HepG2 (cell line): ENCODE measurements around the gene STX8. TPM values are rescaled to one million over a fixed set of nuclear protein-coding genes. Genes with fewer than 3 reads are reported as not detected.

ENCODE experiments used
- ATAC-seq: fragments of 200-7000 bp; cut with Tn5 transposase; 3 replicates; pipeline ENCODE4 v1.9.1; 2020; ENCODE audit warnings: mild to moderate bottlenecking, moderate library complexity
- BruUV-seq: library from RNA; stranded (reverse); fragments of 400-500 nt; replicated peaks from 2 replicates; lab custom pipeline; 2021; lab: Mats Ljungman, UMichigan
- CTCF ChIA-PET: fragments of 300-600 bp; formaldehyde crosslinking; extraction: SDS; loops from one replicate; lab custom pipeline; 2021; ENCODE audit warnings: low total read pairs, inconsistent platforms, low intra/inter-chr PET ratio; lab: Yijun Ruan, JAX
- POLR2A ChIA-PET: fragments of 350-600 bp; sonication (Branson Sonifier 250); formaldehyde crosslinking; loops from one replicate; lab custom pipeline; 2020; ENCODE audit warnings: antibody characterized with exemption, inconsistent platforms; lab: Yijun Ruan, JAX
- DNase-seq: peaks from one replicate; pipeline ENCODE4 v3.0.0-alpha.2; 2015; ENCODE audit warnings: low spot score
- FAIRE-seq: peaks from 3 replicates; lab custom pipeline; 2011; peaks lifted over from hg19 to GRCh38; lab: Jason Lieb, UNC
- H2AFZ ChIP-seq: one replicate; pipeline ENCODE4 v1.6.1; 2011; ENCODE audit warnings: low read length, inconsistent platforms
- H3K27ac ChIP-seq: fragments of 300-600 bp; 3 replicates; pipeline ENCODE4 v1.8.0; 2011; ENCODE audit warnings: mixed run types, mild to moderate bottlenecking, mixed read lengths, low read length, inconsistent platforms; ENCODE audit not compliant: insufficient read depth; ENCODE audit errors: extremely low read length
- H3K27me3 ChIP-seq, 2 experiments: fragments of 200-600 bp in 1 of 2; 2 replicates in 1 of 2; 3 replicates in 1 of 2; pipeline versions ENCODE4 v1.6.0 to v1.8.0; 2011; ENCODE audit warnings: low read length in 2 of 2, mild to moderate bottlenecking in 2 of 2, moderate library complexity in 2 of 2, inconsistent platforms in 1 of 2; ENCODE audit not compliant: insufficient read depth in 2 of 2, control insufficient read depth in 1 of 2
- H3K36me3 ChIP-seq, 2 experiments: fragments of 200-600 bp in 1 of 2; replicated peaks in 1 of 2; 2 replicates in 1 of 2; 3 replicates in 1 of 2; pipeline versions ENCODE4 v1.5.1 to v1.8.0; 2011; ENCODE audit warnings: low read length in 2 of 2, inconsistent platforms in 1 of 2; ENCODE audit not compliant: insufficient read depth in 2 of 2, control insufficient read depth in 1 of 2
- H3K4me1 ChIP-seq: 2 replicates; pipeline ENCODE4 v1.5.1; 2012; ENCODE audit warnings: low read length, inconsistent platforms; ENCODE audit not compliant: insufficient read depth
- H3K4me2 ChIP-seq: 2 replicates; pipeline ENCODE4 v1.6.0; 2011; ENCODE audit warnings: low read depth, low read length, inconsistent platforms
- H3K4me3 ChIP-seq, 3 experiments: fragments of 200-600 bp in 1 of 3; sonication (generic), shearing (Covaris generic) in 1 of 3; replicated peaks in 1 of 3; 2 replicates each; pipeline ENCODE4 v1.5.1; 2011 to 2016; ENCODE audit warnings: low read length in 3 of 3, inconsistent platforms in 2 of 3, low read depth in 2 of 3, mild to moderate bottlenecking in 2 of 3, control low read depth in 1 of 3, mixed read lengths in 1 of 3; ENCODE audit not compliant: insufficient read depth in 1 of 3
- H3K79me2 ChIP-seq: one replicate; pipeline ENCODE4 v1.6.1; 2011; ENCODE audit warnings: low read length, inconsistent platforms; ENCODE audit not compliant: insufficient read depth
- H3K9ac ChIP-seq: 2 replicates; pipeline ENCODE4 v1.6.0; 2011; ENCODE audit warnings: mild to moderate bottlenecking, low read depth, low read length, inconsistent platforms; ENCODE audit not compliant: insufficient read depth
- H3K9me3 ChIP-seq: 2 replicates; pipeline ENCODE4 v1.5.1; 2012; ENCODE audit warnings: mild to moderate bottlenecking, low read length
- H4K20me1 ChIP-seq: 2 replicates; pipeline ENCODE4 v1.6.0; 2011; ENCODE audit warnings: inconsistent platforms, mild to moderate bottlenecking, low read length, moderate library complexity; ENCODE audit not compliant: insufficient read depth
- CREB1 ChIP-seq, 2 experiments: fragments of 450-650 bp in 1 of 2; IDR thresholded peaks; 2 replicates each; pipeline ENCODE4 v1.6.1; 2016 to 2017; ENCODE audit warnings: control low read depth in 1 of 2, mild to moderate bottlenecking in 1 of 2, missing compliant biosample characterization in 1 of 2, missing genetic modification characterization in 1 of 2
- FOXA3 ChIP-seq: IDR thresholded peaks from 2 replicates; pipeline ENCODE4 v1.6.1; 2016; ENCODE audit warnings: missing genetic modification reagents, missing compliant biosample characterization
- HOXA9 ChIP-seq: sonication (generic); formaldehyde crosslinking; IDR thresholded peaks from 2 replicates; pipeline ENCODE4 v1.8.1; 2022; ENCODE audit warnings: missing genetic modification reagents, mild to moderate bottlenecking, moderate library complexity, borderline replicate concordance
- SALL1 ChIP-seq: sonication (generic); formaldehyde crosslinking; IDR thresholded peaks from 2 replicates; pipeline ENCODE4 v1.8.0; 2022; ENCODE audit warnings: mild to moderate bottlenecking, missing genetic modification reagents
- WIZ ChIP-seq: sonication (generic); formaldehyde crosslinking; IDR thresholded peaks from 2 replicates; pipeline ENCODE4 v1.5.1; 2020; ENCODE audit warnings: mild to moderate bottlenecking, missing genetic modification reagents
- ZFAT ChIP-seq: sonication (generic); formaldehyde crosslinking; conservative IDR thresholded peaks from 2 replicates; pipeline ENCODE4 v1.8.1; 2023; ENCODE audit warnings: missing genetic modification reagents, inconsistent platforms
- ZNF644 ChIP-seq: IDR thresholded peaks from 2 replicates; pipeline ENCODE4 v1.6.1; 2016; ENCODE audit warnings: low read depth
- WGBS: methylation state at CpG from one replicate; pipeline ENCODE4 v1.1.6; 2017; ENCODE audit warnings: low lambda C conversion rate; 5-methylcytosine and 5-hydroxymethylcytosine counted together
- in situ Hi-C: cut with HindIII; loops from 2 replicates; pipeline ENCODE4 v1.10.0; 2017; ENCODE audit warnings: low pct_unique_long_range_greater_than_20kb; ENCODE audit not compliant: extremely low pct_ligation_motif_present
- intact Hi-C: fragments of 100-400 bp; cut with micrococcal nuclease; formaldehyde crosslinking; loops from one replicate; pipeline ENCODE4 v1.10.0; 2022; ENCODE audit not compliant: unreplicated experiment
- polyA plus RNA-seq, 8 experiments: library from polyadenylated mRNA; depleted of rRNA in 3 of 8; stranded (reverse) in 7 of 8; unstranded in 1 of 8; fragments of >200 nt; fragmentation: Illumina TruSeq in 4 of 8; extraction: Trizol in 4 of 8; gene quantifications; 2 replicates each; pipeline versions ENCODE4 v1.2.1 to v1.2.3, GENCODE V29; 2011 to 2016; ENCODE audit warnings: low read depth in 4 of 8, missing spikeins in 1 of 8, mixed read lengths in 1 of 8; ENCODE audit not compliant: insufficient read depth in 1 of 8
- total RNA-seq, 5 experiments: library from RNA; depleted of rRNA; stranded (reverse); fragments of >200 nt; fragmentation: Illumina TruSeq; extraction: Trizol; gene quantifications; 2 replicates each; pipeline ENCODE4 v1.2.3, GENCODE V29; 2016; ENCODE audit warnings: low read depth in 1 of 5
- TF ChIP-seq, protein P1 (sequence below): sonication (generic); formaldehyde crosslinking; IDR thresholded peaks from 2 replicates; pipeline ENCODE4 v1.4.0; 2020; ENCODE audit warnings: missing genetic modification reagents, borderline replicate concordance
- TF ChIP-seq, protein P2 (sequence below): sonication (generic); formaldehyde crosslinking; IDR thresholded peaks from 2 replicates; pipeline ENCODE4 v1.4.0; 2020; ENCODE audit warnings: missing genetic modification reagents

The STX8 gene
- total and polyA plus RNA-seq, 2 of the 13 experiments (the other 11 are each of a cell fraction or from before 2014, with no cell fraction given) = 36.4 to 53.6 TPM

DNA sequence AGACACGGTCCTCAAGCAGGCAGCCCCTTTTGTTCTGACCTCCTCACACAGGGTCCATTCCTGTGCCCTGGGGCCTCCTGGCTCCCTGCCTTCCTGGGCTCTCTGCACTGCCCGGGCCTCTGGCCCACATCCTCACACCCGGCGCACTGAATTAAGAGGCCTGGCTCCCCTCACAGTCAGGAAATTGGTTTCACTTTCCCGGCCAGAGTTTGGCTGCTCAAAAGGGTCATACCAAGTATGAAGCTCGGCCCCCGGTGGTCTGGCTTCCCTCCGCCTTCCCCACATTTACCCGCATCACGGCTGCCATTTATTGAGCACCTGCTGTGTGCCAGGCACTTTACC is 334.3 kb downstream of the STX8 start:
- no peak for FAIRE-seq
- H3K4me2 ChIP-seq = peak overlapping the region; percentile 54
- WGBS = 54% methylated on average over 10 of the region's 10 CpGs

DNA sequence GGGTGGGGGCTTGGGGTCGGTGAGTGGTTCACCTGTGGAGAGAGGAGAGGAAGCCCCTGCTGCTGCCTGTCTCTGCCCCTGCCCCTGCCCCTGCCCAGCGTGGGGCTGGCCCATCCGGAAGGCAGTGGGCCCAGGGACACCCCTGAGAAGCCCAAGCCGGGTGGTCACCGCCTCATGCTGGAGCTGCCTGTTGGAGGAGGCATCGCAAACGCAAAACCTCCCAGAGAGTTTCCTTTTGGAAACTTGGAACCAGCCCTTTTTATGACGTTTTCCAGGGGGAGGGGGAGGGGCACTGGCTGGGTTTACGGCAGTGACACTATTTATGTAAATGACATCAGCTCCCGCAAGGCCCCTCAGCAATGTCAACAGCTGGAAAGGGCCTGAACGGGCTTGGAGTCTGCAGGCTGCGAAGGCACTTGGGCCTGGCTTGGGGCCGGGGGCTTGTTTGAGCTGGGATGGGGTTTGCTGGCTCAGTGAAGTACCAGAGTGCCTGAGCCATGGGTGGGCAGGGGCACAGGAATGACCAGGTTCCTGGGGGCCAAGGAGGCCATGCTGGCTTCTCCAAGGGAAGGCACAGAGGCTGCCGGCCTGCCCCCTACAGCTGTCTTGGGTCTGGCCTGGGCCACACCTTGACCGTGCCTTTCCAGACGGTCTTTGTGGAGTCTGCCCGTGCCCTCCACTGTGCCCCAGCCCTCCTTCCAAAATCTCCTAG is 334.8 kb downstream of the STX8 start:
- Histone ChIP-seq H3K79me2 (no peaks in the 10 kb centered on the region), H3K4me3 (peak overlapping the region in 1 of 3 experiments; percentile 26; a peak in 1 of 6 replicates), H3K27me3 (peaks cover 0 to 4% of the 10 kb centered on the region in 2 experiments; a peak in 1 of 5 replicates), H3K27ac (no peak overlapping the region), H3K9me3 (no peaks in the 10 kb centered on the region), H4K20me1 (no peaks in the 10 kb centered on the region), H3K36me3 (no peaks in the 10 kb centered on the region), H3K9ac (peak overlapping the region; percentile 58), H3K4me1 (peaks cover 48% of the 10 kb centered on the region), H3K4me2 (peak overlapping the region; percentile 54), H2AFZ (no peak overlapping the region)
- ChIA-PET POLR2A (no interaction called here), CTCF (no interaction called here)
- no TSS peak for BruUV-seq
- WGBS = no CpG with 5 or more reads among the region's 17 CpGs
- peak; percentile 35 for DNase-seq
- intact Hi-C loops = no loop called here
- in situ Hi-C loops = no loop called here
- no peak for FAIRE-seq
- peak; percentile 14 for ATAC-seq
- TF ChIP-seq, protein P1, sequence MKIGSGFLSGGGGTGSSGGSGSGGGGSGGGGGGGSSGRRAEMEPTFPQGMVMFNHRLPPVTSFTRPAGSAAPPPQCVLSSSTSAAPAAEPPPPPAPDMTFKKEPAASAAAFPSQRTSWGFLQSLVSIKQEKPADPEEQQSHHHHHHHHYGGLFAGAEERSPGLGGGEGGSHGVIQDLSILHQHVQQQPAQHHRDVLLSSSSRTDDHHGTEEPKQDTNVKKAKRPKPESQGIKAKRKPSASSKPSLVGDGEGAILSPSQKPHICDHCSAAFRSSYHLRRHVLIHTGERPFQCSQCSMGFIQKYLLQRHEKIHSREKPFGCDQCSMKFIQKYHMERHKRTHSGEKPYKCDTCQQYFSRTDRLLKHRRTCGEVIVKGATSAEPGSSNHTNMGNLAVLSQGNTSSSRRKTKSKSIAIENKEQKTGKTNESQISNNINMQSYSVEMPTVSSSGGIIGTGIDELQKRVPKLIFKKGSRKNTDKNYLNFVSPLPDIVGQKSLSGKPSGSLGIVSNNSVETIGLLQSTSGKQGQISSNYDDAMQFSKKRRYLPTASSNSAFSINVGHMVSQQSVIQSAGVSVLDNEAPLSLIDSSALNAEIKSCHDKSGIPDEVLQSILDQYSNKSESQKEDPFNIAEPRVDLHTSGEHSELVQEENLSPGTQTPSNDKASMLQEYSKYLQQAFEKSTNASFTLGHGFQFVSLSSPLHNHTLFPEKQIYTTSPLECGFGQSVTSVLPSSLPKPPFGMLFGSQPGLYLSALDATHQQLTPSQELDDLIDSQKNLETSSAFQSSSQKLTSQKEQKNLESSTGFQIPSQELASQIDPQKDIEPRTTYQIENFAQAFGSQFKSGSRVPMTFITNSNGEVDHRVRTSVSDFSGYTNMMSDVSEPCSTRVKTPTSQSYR (CRISPR knock-in tag) = peak; percentile 45; the same call in 1 of the 2 replicates
- TF ChIP-seq, protein P2, sequence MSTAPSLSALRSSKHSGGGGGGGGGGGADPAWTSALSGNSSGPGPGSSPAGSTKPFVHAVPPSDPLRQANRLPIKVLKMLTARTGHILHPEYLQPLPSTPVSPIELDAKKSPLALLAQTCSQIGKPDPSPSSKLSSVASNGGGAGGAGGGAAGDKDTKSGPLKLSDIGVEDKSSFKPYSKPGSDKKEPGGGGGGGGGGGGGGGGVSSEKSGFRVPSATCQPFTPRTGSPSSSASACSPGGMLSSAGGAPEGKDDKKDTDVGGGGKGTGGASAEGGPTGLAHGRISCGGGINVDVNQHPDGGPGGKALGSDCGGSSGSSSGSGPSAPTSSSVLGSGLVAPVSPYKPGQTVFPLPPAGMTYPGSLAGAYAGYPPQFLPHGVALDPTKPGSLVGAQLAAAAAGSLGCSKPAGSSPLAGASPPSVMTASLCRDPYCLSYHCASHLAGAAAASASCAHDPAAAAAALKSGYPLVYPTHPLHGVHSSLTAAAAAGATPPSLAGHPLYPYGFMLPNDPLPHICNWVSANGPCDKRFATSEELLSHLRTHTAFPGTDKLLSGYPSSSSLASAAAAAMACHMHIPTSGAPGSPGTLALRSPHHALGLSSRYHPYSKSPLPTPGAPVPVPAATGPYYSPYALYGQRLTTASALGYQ (CRISPR knock-in tag) = no peak
- TF ChIP-seq SALL1 (CRISPR knock-in tag) (0 out of 2 replicates have a peak, but pooled peaks have one; percentile 26), CREB1 (IDR thresholded peaks at IDR 0.05) (peak; percentile 53), CREB1 (CRISPR knock-in tag; IDR thresholded peaks at IDR 0.05) (no peak), HOXA9 (CRISPR knock-in tag) (no peak), FOXA3 (CRISPR knock-in tag) (peak; percentile 62), ZNF644 (no peak)

More for the DNA sequence above, 334.3 kb downstream of the STX8 start:
- peaks cover 48% of the 10 kb centered on the region for H3K4me1 ChIP-seq
- peak; percentile 26 for ATAC-seq
- no peaks in the 10 kb centered on the region for H3K9me3 ChIP-seq
- intact Hi-C loops = no loop called here
- no TSS peak for BruUV-seq
- peak overlapping the region; percentile 58; the same call in 1 of the 2 replicates for H3K9ac ChIP-seq
- H4K20me1 ChIP-seq = no peaks in the 10 kb centered on the region
- TF ChIP-seq WIZ (CRISPR knock-in tag) (0 out of 2 replicates have a peak, but pooled peaks have one; percentile 29), ZFAT (CRISPR knock-in tag) (no peak)
- H3K4me3 ChIP-seq = peak overlapping the region in 1 of 3 experiments; percentile 26; a peak in 1 of 6 replicates
- H3K27ac ChIP-seq = no peak overlapping the region
- ChIA-PET POLR2A (no interaction called here), CTCF (no interaction called here)
- H3K27me3 ChIP-seq = no peaks in the 10 kb centered on the region; a peak in 1 of 5 replicates
- H3K36me3 ChIP-seq = no peaks in the 10 kb centered on the region
- no peak for DNase-seq
- no peaks in the 10 kb centered on the region for H3K79me2 ChIP-seq
- H2AFZ ChIP-seq = no peak overlapping the region
- in situ Hi-C loops = no loop called here
